Measurements from ENCODE around the gene ACER3. TPM values are rescaled to one million over a fixed set of nuclear protein-coding genes. Genes with fewer than 3 reads are reported as not detected.

The ACER3 gene
- total RNA-seq, 1 experiment from 2014 or later, result 13.7 TPM

- Mint-ChIP-seq H3K27me3 (ENCODE audit: low read depth) (peaks cover 3% of the 10 kb centered on the region), H3K9me3 (peaks cover 22% of the 10 kb centered on the region), H3K36me3 (peaks cover 5% of the 10 kb centered on the region; the same call in 1 of the 2 replicates), H3K4me3 (no peak overlapping the region), H3K27ac (no peak overlapping the region), H3K4me1 (0 out of 2 replicates have a peak, but pooled peaks cover 8% of the 10 kb centered on the region)
- ATAC-seq (no peak), DNase-seq (ENCODE audit: low spot score) (no peak)
- no peak for TF ChIP-seq EMX1 (CRISPR knock-in tag; IDR thresholded peaks at IDR 0.05)
- no peak for TF ChIP-seq ZNF281 (CRISPR knock-in tag; IDR thresholded peaks at IDR 0.05)
- no peak for TF ChIP-seq TEAD1 (CRISPR knock-in tag; IDR thresholded peaks at IDR 0.05)
- TF ChIP-seq MLX (CRISPR knock-in tag; IDR thresholded peaks at IDR 0.05), result no peak
- no peak for TF ChIP-seq GABPB1 (CRISPR knock-in tag; IDR thresholded peaks at IDR 0.05)
- no peak for TF ChIP-seq JAZF1 (CRISPR knock-in tag; IDR thresholded peaks at IDR 0.05)
- no peak for TF ChIP-seq FOXP4 (CRISPR knock-in tag; IDR thresholded peaks at IDR 0.05)
- no peak for TF ChIP-seq TCF7 (CRISPR knock-in tag; IDR thresholded peaks at IDR 0.05; ENCODE audit: low read depth)
- no peak for TF ChIP-seq SMAD4 (CRISPR knock-in tag; IDR thresholded peaks at IDR 0.05)
- no peak for TF ChIP-seq ATF6 (CRISPR knock-in tag; IDR thresholded peaks at IDR 0.05)
- no peak for TF ChIP-seq ATF1 (CRISPR knock-in tag; IDR thresholded peaks at IDR 0.05)
- no peak for TF ChIP-seq OVOL2 (CRISPR knock-in tag; IDR thresholded peaks at IDR 0.05; ENCODE audit: borderline replicate concordance)
- no peak for TF ChIP-seq ZNF317 (CRISPR knock-in tag; IDR thresholded peaks at IDR 0.05; ENCODE audit: borderline replicate concordance, low read depth)
- no peak for TF ChIP-seq ERG (CRISPR knock-in tag; IDR thresholded peaks at IDR 0.05)
- CTCF ChIA-PET, result interaction anchor here (0.8 to 8.5 kb wide), 6 partner anchors 10 to 319 kb away, joined by 3 to 51 read pairs (median 6); no protein-coding TSS in a partner anchor
- POLR2A ChIA-PET, result interaction anchor here (0.6 kb wide), 1 partner anchor 62 kb away, joined by 4 read pairs; no protein-coding TSS in a partner anchor
These were observed 192.7 kb downstream of the ACER3 start for GRCh38 chr11:77053217-77054015.

- ChIA-PET POLR2A (interaction anchor here (0.6 kb wide), 1 partner anchor 62 kb away, joined by 4 read pairs; no protein-coding TSS in a partner anchor), CTCF (interaction anchor here (0.8 to 8.5 kb wide), 8 partner anchors 9 to 320 kb away, joined by 3 to 51 read pairs (median 6); no protein-coding TSS in a partner anchor)
- Mint-ChIP-seq H3K27ac (no peak overlapping the region), H3K36me3 (peaks cover 5% of the 10 kb centered on the region; the same call in 1 of the 2 replicates), H3K27me3 (ENCODE audit: low read depth) (peaks cover 3% of the 10 kb centered on the region), H3K4me1 (0 out of 2 replicates have a peak, but pooled peaks cover 8% of the 10 kb centered on the region), H3K4me3 (no peak overlapping the region), H3K9me3 (peaks cover 22% of the 10 kb centered on the region)
- no peak for ATAC-seq
- no peak for DNase-seq (ENCODE audit: low spot score)
- TF ChIP-seq SP1 (CRISPR knock-in tag; conservative IDR thresholded peaks at IDR 0.05) (no peak), CTCF (IDR thresholded peaks at IDR 0.05) (no peak), ERG (CRISPR knock-in tag; IDR thresholded peaks at IDR 0.05) (no peak), MLX (CRISPR knock-in tag; IDR thresholded peaks at IDR 0.05) (no peak), ZNF263 (CRISPR knock-in tag; IDR thresholded peaks at IDR 0.05; ENCODE audit: low read depth) (no peak), FOXP1 (CRISPR knock-in tag; IDR thresholded peaks at IDR 0.05; ENCODE audit: borderline replicate concordance) (no peak)
These were observed 193.4 kb downstream of the ACER3 start for GRCh38 chr11:77054084-77054483.

Data from WTC11 (cell line).